Stimulated activated CD8-positive, alpha-beta memory T cell treated with anti-CD3 and anti-CD28 coated beads, Interleukin-15, amount 100 ng/mL, for 24 hours (primary cell): ENCODE results near the gene FIGNL1.

Experiments used
- DNase-seq: peaks from one replicate; pipeline ENCODE4 v3.0.0-alpha.2; 2020; ENCODE audit warnings: low read depth

Gene FIGNL1

GRCh38 chr7:50426280-50427045 is 23.7 kb downstream of the FIGNL1 start:
- no peak for DNase-seq

- DNase-seq, result no peak
Observed at GRCh38 chr7:50425318-50425717, 24.8 kb downstream of the FIGNL1 start.

GRCh38 chr7:50423860-50424259 is 26.3 kb downstream of the FIGNL1 start:
- no peak for DNase-seq

DNA sequence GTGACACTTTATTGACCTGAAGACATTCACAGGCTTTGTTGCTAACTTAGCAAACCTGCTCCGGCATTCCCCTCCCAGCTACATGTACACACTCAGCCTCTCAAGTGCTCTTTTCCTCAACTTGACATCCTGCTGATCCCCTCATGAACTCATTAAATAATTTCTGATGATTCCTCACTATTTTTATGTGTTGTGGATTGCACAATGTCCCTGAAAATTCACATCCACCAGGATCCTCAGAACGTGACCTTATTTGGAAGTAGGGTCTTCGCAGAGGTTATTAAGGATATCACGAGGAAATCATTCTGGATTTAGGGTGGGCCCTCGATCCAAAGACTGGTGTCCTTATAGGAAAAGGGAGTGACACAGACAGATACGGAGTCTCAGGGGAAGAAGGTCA is 27.3 kb downstream of the FIGNL1 start:
- no peak for DNase-seq

DNA sequence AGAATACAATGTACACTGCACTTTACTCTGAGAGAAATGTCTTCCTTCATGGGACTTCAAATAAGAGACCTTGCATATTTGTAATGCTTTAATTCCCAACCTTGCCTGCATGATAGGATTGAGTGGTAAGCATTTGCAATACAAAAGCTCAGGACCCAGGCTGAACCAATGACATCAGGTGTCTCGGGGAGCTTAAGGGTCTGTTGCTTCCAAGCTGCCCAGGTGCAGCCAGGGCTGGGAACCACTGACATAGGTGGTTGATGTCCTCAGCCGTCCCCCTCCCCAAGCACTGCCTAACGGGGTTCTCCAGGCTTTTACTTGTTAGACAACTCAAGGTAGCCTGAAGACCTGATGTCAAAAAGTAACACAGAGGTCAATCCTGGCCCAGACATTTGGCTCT is 29.1 kb downstream of the FIGNL1 start:
- DNase-seq, result no peak

- no peak for DNase-seq
Observed at GRCh38 chr7:50418526-50419290, 31.4 kb downstream of the FIGNL1 start.

- DNase-seq, result no peak
Observed at GRCh38 chr7:50418086-50418515, 32.0 kb downstream of the FIGNL1 start.

GRCh38 chr7:50416527-50417182 is 33.5 kb downstream of the FIGNL1 start:
- DNase-seq, result no peak

DNA sequence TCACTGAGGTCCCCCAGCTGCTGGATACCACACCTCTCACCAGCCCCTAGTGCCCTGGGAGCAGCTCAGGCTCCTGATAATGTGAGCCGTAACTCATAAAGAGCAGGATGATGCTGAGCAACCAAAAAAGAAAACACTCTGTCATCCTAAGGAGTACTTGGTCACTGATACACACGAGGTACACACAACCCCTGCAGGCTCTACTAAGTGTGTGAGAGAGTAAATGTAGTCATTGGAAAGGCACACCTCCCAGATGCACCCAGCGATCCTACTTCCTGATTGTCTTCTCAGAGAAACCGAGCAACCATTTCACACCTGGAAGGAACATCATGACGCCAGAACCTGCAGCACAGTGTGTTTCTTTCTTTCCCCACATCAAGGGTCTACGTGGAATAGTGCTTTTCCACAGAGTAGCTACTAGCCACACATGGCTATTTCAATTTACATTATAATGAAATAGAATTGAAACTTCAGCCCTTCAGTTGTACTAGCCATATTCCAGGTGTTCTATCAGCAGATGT is 34.2 kb downstream of the FIGNL1 start:
- DNase-seq, result no peak

GRCh38 chr7:50413561-50413960 is 36.6 kb downstream of the FIGNL1 start:
- no peak for DNase-seq

GRCh38 chr7:50412973-50413372 is 37.2 kb downstream of the FIGNL1 start:
- DNase-seq, result no peak

DNA sequence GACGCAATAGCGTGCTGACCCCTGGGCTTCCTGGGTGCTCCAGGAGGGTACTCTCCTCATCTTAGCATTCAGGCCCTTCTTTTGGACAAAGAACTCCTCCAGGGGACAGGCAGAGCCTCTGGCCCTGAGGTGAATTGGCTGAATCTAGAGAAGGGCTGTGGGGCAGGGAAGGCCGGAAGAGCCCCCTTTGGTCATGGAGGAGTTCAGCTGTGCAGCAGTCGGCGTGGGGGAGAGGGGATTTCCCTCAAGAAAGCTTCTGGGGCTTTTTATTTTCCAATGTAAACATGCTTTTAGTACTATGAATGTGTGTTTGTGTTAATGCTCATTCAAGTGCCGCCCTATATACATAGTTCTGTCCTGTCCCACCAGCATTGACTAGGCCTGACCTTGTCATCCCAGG is 38.8 kb downstream of the FIGNL1 start:
- no peak for DNase-seq

GRCh38 chr7:50409856-50410745 is 40.0 kb downstream of the FIGNL1 start:
- DNase-seq, result no peak

DNA sequence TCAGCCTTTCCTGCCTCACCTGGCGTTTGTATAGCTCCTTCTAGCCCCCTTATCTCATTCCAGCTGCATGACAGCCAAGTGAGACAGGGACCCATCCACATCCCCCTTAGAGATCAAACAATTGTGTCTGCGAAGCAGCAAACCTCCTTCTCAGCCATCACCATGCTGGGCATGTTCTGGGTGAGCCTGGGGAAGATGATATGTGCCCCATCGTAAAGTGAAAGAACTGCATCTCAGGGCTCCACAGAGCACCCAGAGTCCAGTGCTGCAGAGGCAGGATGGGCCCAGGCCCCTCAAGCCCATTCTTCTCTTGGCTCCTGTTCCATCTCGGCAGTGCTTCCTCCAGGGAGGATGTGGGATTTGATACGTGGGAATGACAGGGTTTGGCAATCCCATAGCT is 43.2 kb downstream of the FIGNL1 start:
- no peak for DNase-seq

DNA sequence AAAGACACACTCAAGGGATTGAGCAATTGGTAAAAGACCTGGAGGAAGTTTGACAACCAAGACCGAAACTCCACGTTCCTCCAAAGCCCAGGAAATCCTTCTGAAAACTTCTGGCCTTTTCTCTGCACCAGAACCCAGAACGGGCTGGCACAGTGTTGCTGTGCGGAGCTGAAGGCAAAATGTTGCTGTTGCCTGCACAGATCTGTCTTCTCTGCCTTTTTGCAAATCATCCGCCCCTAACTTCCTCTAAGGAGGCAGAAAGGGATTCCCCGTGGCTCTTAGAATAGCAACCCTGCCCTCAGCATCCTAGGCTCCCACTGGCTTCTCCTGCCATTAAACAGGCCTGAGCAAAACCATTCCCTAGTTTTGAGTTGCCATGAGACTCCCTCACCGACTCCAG is 44.9 kb downstream of the FIGNL1 start:
- DNase-seq, result no peak

GRCh38 chr7:50404392-50404791 is 45.8 kb downstream of the FIGNL1 start:
- no peak for DNase-seq

GRCh38 chr7:50400114-50400513 is 50.0 kb downstream of the FIGNL1 start:
- DNase-seq, result no peak

- no peak for DNase-seq
Observed at GRCh38 chr7:50399635-50400034, 50.5 kb downstream of the FIGNL1 start.

- no peak for DNase-seq
Observed at GRCh38 chr7:50399206-50399605, 50.9 kb downstream of the FIGNL1 start.

- no peak for DNase-seq
Observed at GRCh38 chr7:50397971-50398324, 52.2 kb downstream of the FIGNL1 start.

GRCh38 chr7:50397320-50397970 is 52.7 kb downstream of the FIGNL1 start:
- no peak for DNase-seq
